ENCODE data around the gene DDIT4. TPM values are rescaled to one million over a fixed set of nuclear protein-coding genes. Genes with fewer than 3 reads are reported as not detected.
A peak's percentile ranks its signal among the peaks of the same experiment; 100 is the strongest.

Gene DDIT4
- polyA plus RNA-seq, 1 donor from 2014 or later, result 29.9 TPM

GRCh38 chr10:72297281-72297804 lies 23.6 kb downstream of the DDIT4 start:
- H3K79me2 ChIP-seq (replicated peaks; ENCODE audit: insufficient read depth, low read length), result no peaks in the 10 kb centered on the region
- no peaks in the 10 kb centered on the region for H3K9me3 ChIP-seq (ENCODE audit: low read length)
- peak overlapping the region; percentile 59 for H3K27ac ChIP-seq (ENCODE audit: low read length)
- H3K36me3 ChIP-seq (ENCODE audit: insufficient read depth, low read length), result no peaks in the 10 kb centered on the region
- no peaks in the 10 kb centered on the region for H3K27me3 ChIP-seq (ENCODE audit: insufficient read depth, low read depth, low read length)
- H3K4me2 ChIP-seq (ENCODE audit: low read length), result peak overlapping the region; percentile 76
- H4K20me1 ChIP-seq (ENCODE audit: insufficient read depth), result no peaks in the 10 kb centered on the region
- TF ChIP-seq SMC3 (conservative IDR thresholded peaks at IDR 0.05; ENCODE audit: poor library complexity), result no peak
- peak; percentile 5 for TF ChIP-seq TAF1 (IDR thresholded peaks at IDR 0.05; ENCODE audit: low read depth)
- peak overlapping the region; percentile 81 for H3K9ac ChIP-seq (ENCODE audit: low read length)
- peak overlapping the region; percentile 83 for H2AFZ ChIP-seq (ENCODE audit: low read depth, low read length)
- no peaks in the 10 kb centered on the region for H3K9me2 ChIP-seq (ENCODE audit: insufficient read depth, low read length)
- peak overlapping the region; percentile 78 for H3K4me3 ChIP-seq (ENCODE audit: low read length)
- H3F3A ChIP-seq (ENCODE audit: insufficient read depth, low read length, poor library complexity, severe bottlenecking), result no peaks in the 10 kb centered on the region

GRCh38 chr10:72297805-72298591 lies 24.3 kb downstream of the DDIT4 start:
- TF ChIP-seq EZH2 (IDR thresholded peaks at IDR 0.05; ENCODE audit: borderline replicate concordance, insufficient read depth, low read length, poor library complexity, severe bottlenecking), result no peak
- TF ChIP-seq, protein P1, sequence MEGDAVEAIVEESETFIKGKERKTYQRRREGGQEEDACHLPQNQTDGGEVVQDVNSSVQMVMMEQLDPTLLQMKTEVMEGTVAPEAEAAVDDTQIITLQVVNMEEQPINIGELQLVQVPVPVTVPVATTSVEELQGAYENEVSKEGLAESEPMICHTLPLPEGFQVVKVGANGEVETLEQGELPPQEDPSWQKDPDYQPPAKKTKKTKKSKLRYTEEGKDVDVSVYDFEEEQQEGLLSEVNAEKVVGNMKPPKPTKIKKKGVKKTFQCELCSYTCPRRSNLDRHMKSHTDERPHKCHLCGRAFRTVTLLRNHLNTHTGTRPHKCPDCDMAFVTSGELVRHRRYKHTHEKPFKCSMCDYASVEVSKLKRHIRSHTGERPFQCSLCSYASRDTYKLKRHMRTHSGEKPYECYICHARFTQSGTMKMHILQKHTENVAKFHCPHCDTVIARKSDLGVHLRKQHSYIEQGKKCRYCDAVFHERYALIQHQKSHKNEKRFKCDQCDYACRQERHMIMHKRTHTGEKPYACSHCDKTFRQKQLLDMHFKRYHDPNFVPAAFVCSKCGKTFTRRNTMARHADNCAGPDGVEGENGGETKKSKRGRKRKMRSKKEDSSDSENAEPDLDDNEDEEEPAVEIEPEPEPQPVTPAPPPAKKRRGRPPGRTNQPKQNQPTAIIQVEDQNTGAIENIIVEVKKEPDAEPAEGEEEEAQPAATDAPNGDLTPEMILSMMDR (IDR thresholded peaks at IDR 0.05; ENCODE audit: poor library complexity, severe bottlenecking), result no peak
- peak; percentile 54 for TF ChIP-seq SMC3 (conservative IDR thresholded peaks at IDR 0.05; ENCODE audit: poor library complexity)
- TF ChIP-seq RAD21 (conservative IDR thresholded peaks at IDR 0.05), result peak; percentile 49
- TF ChIP-seq TAF1 (IDR thresholded peaks at IDR 0.05; ENCODE audit: low read depth), result no peak
- TF ChIP-seq EP300 (conservative IDR thresholded peaks at IDR 0.05; ENCODE audit: poor library complexity, severe bottlenecking), result no peak
- TF ChIP-seq MXI1 (conservative IDR thresholded peaks at IDR 0.05; ENCODE audit: poor library complexity, severe bottlenecking), result peak; percentile 70
- TF ChIP-seq POLR2AphosphoS5 (IDR thresholded peaks at IDR 0.05), result peak; percentile 90
- TF ChIP-seq REST (IDR thresholded peaks at IDR 0.05; ENCODE audit: borderline replicate concordance), result no peak
- no peaks in the 10 kb centered on the region for H4K20me1 ChIP-seq (ENCODE audit: insufficient read depth)
- no peaks in the 10 kb centered on the region for H3K9me3 ChIP-seq (ENCODE audit: low read length)
- peak overlapping the region; percentile 81 for H3K9ac ChIP-seq (ENCODE audit: low read length)
- H3K9me2 ChIP-seq (ENCODE audit: insufficient read depth, low read length), result no peaks in the 10 kb centered on the region
- H2AFZ ChIP-seq (ENCODE audit: low read depth, low read length), result peak overlapping the region; percentile 83
- H3K36me3 ChIP-seq (ENCODE audit: insufficient read depth, low read length), result no peaks in the 10 kb centered on the region
- no peaks in the 10 kb centered on the region for H3K27me3 ChIP-seq (ENCODE audit: insufficient read depth, low read depth, low read length)
- H3K79me2 ChIP-seq (replicated peaks; ENCODE audit: insufficient read depth, low read length), result no peaks in the 10 kb centered on the region
- peak overlapping the region; percentile 78 for H3K4me3 ChIP-seq (ENCODE audit: low read length)
- H3K4me2 ChIP-seq (ENCODE audit: low read length), result peak overlapping the region; percentile 76
- H3K27ac ChIP-seq (ENCODE audit: low read length), result peak overlapping the region; percentile 61
- no peaks in the 10 kb centered on the region for H3F3A ChIP-seq (ENCODE audit: insufficient read depth, low read length, poor library complexity, severe bottlenecking)

Data from neural cell (in vitro differentiated cells).